ENCODE data around the gene KANK2. TPM values are rescaled to one million over a fixed set of nuclear protein-coding genes. Genes with fewer than 3 reads are reported as not detected.

KANK2 gene
- polyA plus RNA-seq, 1 donor from 2014 or later = 0.25 TPM

- H3K9me2 ChIP-seq (ENCODE audit: insufficient read depth, low read length) = no peaks in the 10 kb centered on the region
- no peaks in the 10 kb centered on the region for H4K20me1 ChIP-seq (ENCODE audit: insufficient read depth)
- no peak overlapping the region for H3K9ac ChIP-seq (ENCODE audit: low read length)
- H3K9me3 ChIP-seq (ENCODE audit: low read length) = no peaks in the 10 kb centered on the region
- no peak overlapping the region for H3K27ac ChIP-seq (ENCODE audit: low read length)
- H3K4me3 ChIP-seq (ENCODE audit: low read length) = no peak overlapping the region
- no peaks in the 10 kb centered on the region for H3K36me3 ChIP-seq (ENCODE audit: insufficient read depth, low read length)
- TF ChIP-seq POLR2AphosphoS5 (IDR thresholded peaks at IDR 0.05) = no peak
- no peak for TF ChIP-seq RAD21 (conservative IDR thresholded peaks at IDR 0.05)
- no peak for TF ChIP-seq SMC3 (conservative IDR thresholded peaks at IDR 0.05; ENCODE audit: poor library complexity)
- no peak for TF ChIP-seq TAF1 (IDR thresholded peaks at IDR 0.05; ENCODE audit: low read depth)
- no peak for TF ChIP-seq CTCF (IDR thresholded peaks at IDR 0.05; ENCODE audit: poor library complexity, severe bottlenecking)
- TF ChIP-seq REST (IDR thresholded peaks at IDR 0.05; ENCODE audit: borderline replicate concordance) = no peak
- TF ChIP-seq EZH2 (IDR thresholded peaks at IDR 0.05; ENCODE audit: borderline replicate concordance, insufficient read depth, low read length, poor library complexity, severe bottlenecking) = no peak
- TF ChIP-seq EP300 (conservative IDR thresholded peaks at IDR 0.05; ENCODE audit: poor library complexity, severe bottlenecking) = no peak
- TF ChIP-seq MXI1 (conservative IDR thresholded peaks at IDR 0.05; ENCODE audit: poor library complexity, severe bottlenecking) = no peak
- H3K79me2 ChIP-seq (replicated peaks; ENCODE audit: insufficient read depth, low read length) = no peaks in the 10 kb centered on the region
- H3K27me3 ChIP-seq (ENCODE audit: insufficient read depth, low read depth, low read length) = no peaks in the 10 kb centered on the region
- H2AFZ ChIP-seq (ENCODE audit: low read depth, low read length) = no peak overlapping the region
- no peak overlapping the region for H3K4me2 ChIP-seq (ENCODE audit: low read length)
- H3F3A ChIP-seq (ENCODE audit: insufficient read depth, low read length, poor library complexity, severe bottlenecking) = no peaks in the 10 kb centered on the region
Measured at GRCh38 chr19:11204943-11205349, 7.6 kb upstream of the KANK2 start.

GRCh38 chr19:11204076-11204602, 6.8 kb upstream of the KANK2 start:
- Histone ChIP-seq H3K4me3 (ENCODE audit: low read length) (no peak overlapping the region), H3K9me3 (ENCODE audit: low read length) (no peaks in the 10 kb centered on the region), H3K9me2 (ENCODE audit: insufficient read depth, low read length) (no peaks in the 10 kb centered on the region), H4K20me1 (ENCODE audit: insufficient read depth) (no peaks in the 10 kb centered on the region), H3K4me2 (ENCODE audit: low read length) (no peak overlapping the region), H2AFZ (ENCODE audit: low read depth, low read length) (no peak overlapping the region), H3F3A (ENCODE audit: insufficient read depth, low read length, poor library complexity, severe bottlenecking) (no peaks in the 10 kb centered on the region), H3K9ac (ENCODE audit: low read length) (no peak overlapping the region), H3K79me2 (replicated peaks; ENCODE audit: insufficient read depth, low read length) (no peaks in the 10 kb centered on the region), H3K36me3 (ENCODE audit: insufficient read depth, low read length) (no peaks in the 10 kb centered on the region), H3K27ac (ENCODE audit: low read length) (no peak overlapping the region), H3K27me3 (ENCODE audit: insufficient read depth, low read depth, low read length) (no peaks in the 10 kb centered on the region)
- TF ChIP-seq REST (IDR thresholded peaks at IDR 0.05; ENCODE audit: borderline replicate concordance) (no peak), CTCF (IDR thresholded peaks at IDR 0.05; ENCODE audit: poor library complexity, severe bottlenecking) (no peak)
